CD14-positive monocyte (primary cell): ENCODE results near the gene FOXP1. TPM values are rescaled to one million over a fixed set of nuclear protein-coding genes. Genes with fewer than 3 reads are reported as not detected.

Experiments
- DNase-seq, 3 donors: peaks; one replicate each; pipeline ENCODE4 v3.0.0-alpha.2; 2011 to 2022
- H2AFZ ChIP-seq: 2 replicates; pipeline ENCODE4 v1.6.0; 2012; ENCODE audit warnings: mild to moderate bottlenecking, low read depth, low read length, inconsistent platforms; ENCODE audit not compliant: insufficient read depth, poor library complexity, severe bottlenecking
- H3K27ac ChIP-seq, 2 donors: 1 replicate in 1 of 2; 2 replicates in 1 of 2; pipeline ENCODE4 v1.5.1; 2012 to 2013; ENCODE audit warnings: low read length in 2 of 2, control low read depth in 1 of 2, inconsistent platforms in 1 of 2, low read depth in 1 of 2, mild to moderate bottlenecking in 1 of 2
- H3K27me3 ChIP-seq, 2 donors: one replicate each; pipeline versions ENCODE4 v1.6.0 to v1.6.1; 2011 to 2013; ENCODE audit warnings: low read length in 2 of 2; ENCODE audit not compliant: control insufficient read depth in 2 of 2, insufficient read depth in 2 of 2
- H3K36me3 ChIP-seq, 2 donors: replicated peaks in 1 of 2; 1 replicate in 1 of 2; 2 replicates in 1 of 2; pipeline versions ENCODE4 v1.5.1 to v1.6.1; 2012 to 2013; ENCODE audit warnings: low read length in 2 of 2, control low read depth in 1 of 2, inconsistent platforms in 1 of 2, mild to moderate bottlenecking in 1 of 2; ENCODE audit not compliant: insufficient read depth in 2 of 2, control insufficient read depth in 1 of 2
- H3K4me1 ChIP-seq, 2 donors: 1 replicate in 1 of 2; 2 replicates in 1 of 2; pipeline versions ENCODE4 v1.5.1 to v1.6.1; 2012 to 2013; ENCODE audit warnings: low read length in 2 of 2, control low read depth in 1 of 2, inconsistent platforms in 1 of 2, mild to moderate bottlenecking in 1 of 2, moderate library complexity in 1 of 2; ENCODE audit not compliant: insufficient read depth in 2 of 2, control insufficient read depth in 1 of 2
- H3K4me2 ChIP-seq: replicated peaks from 2 replicates; pipeline ENCODE3; 2012; ENCODE audit warnings: low read length, moderate library complexity, mild to moderate bottlenecking; ENCODE audit not compliant: poor library complexity, severe bottlenecking; ENCODE audit errors: extremely low read depth
- H3K4me3 ChIP-seq, 3 experiments: fragments of 200-600 bp in 1 of 3; sonication (generic) in 1 of 3; replicated peaks in 1 of 3; 1 replicate in 2 of 3; 2 replicates in 1 of 3; pipeline ENCODE4 v1.5.1; 2011 to 2013; ENCODE audit warnings: low read length in 3 of 3, mild to moderate bottlenecking in 3 of 3, control low read depth in 2 of 3, low read depth in 2 of 3, inconsistent platforms in 1 of 3, moderate library complexity in 1 of 3
- H3K79me2 ChIP-seq: 2 replicates; pipeline ENCODE4 v1.6.0; 2012; ENCODE audit warnings: mild to moderate bottlenecking, control low read depth, inconsistent platforms, low read length, moderate library complexity; ENCODE audit not compliant: insufficient read depth
- H3K9ac ChIP-seq: 2 replicates; pipeline ENCODE4 v1.6.0; 2017; ENCODE audit warnings: low read length, mild to moderate bottlenecking; ENCODE audit not compliant: insufficient read depth, poor library complexity, severe bottlenecking
- H3K9me3 ChIP-seq, 2 donors: replicated peaks in 1 of 2; 1 replicate in 1 of 2; 2 replicates in 1 of 2; pipeline versions ENCODE4 v1.5.1 to v1.6.1; 2012 to 2013; ENCODE audit warnings: low read length in 2 of 2, control low read depth in 1 of 2; ENCODE audit not compliant: control insufficient read depth in 1 of 2, insufficient read depth in 1 of 2
- H4K20me1 ChIP-seq: 2 replicates; pipeline ENCODE4 v1.6.0; 2012; ENCODE audit warnings: mild to moderate bottlenecking, low read length, control low read depth, moderate library complexity; ENCODE audit not compliant: insufficient read depth
- H3K27ac Mint-ChIP-seq, 7 donors: one replicate each; pipeline ENCODE4 v1.8.0; 2020; ENCODE audit warnings: mild to moderate bottlenecking in 7 of 7, mixed read lengths in 7 of 7, moderate library complexity in 6 of 7, inconsistent platforms in 2 of 7
- H3K27me3 Mint-ChIP-seq, 3 donors: one replicate each; pipeline ENCODE4 v1.8.0; 2021 to 2022; ENCODE audit warnings: low read depth in 3 of 3, mild to moderate bottlenecking in 3 of 3, mixed read lengths in 3 of 3, moderate library complexity in 3 of 3, inconsistent platforms in 1 of 3
- H3K36me3 Mint-ChIP-seq, 2 donors: one replicate each; pipeline ENCODE4 v1.8.0; 2020; ENCODE audit warnings: mixed read lengths in 2 of 2, inconsistent platforms in 1 of 2, mild to moderate bottlenecking in 1 of 2
- H3K4me1 Mint-ChIP-seq: one replicate; pipeline ENCODE4 v1.8.0; 2020; ENCODE audit warnings: mild to moderate bottlenecking, mixed read lengths
- H3K4me3 Mint-ChIP-seq, 2 donors: one replicate each; pipeline ENCODE4 v1.8.0; 2020; ENCODE audit warnings: mild to moderate bottlenecking in 2 of 2, mixed read lengths in 2 of 2, moderate library complexity in 1 of 2
- H3K9me3 Mint-ChIP-seq, 7 donors: one replicate each; pipeline ENCODE4 v1.8.0; 2020 to 2022; ENCODE audit warnings: mixed read lengths in 7 of 7, mild to moderate bottlenecking in 6 of 7, moderate library complexity in 6 of 7, inconsistent platforms in 2 of 7
- WGBS: methylation state at CpG from one replicate; pipeline ENCODE4 v1.1.5; 2013; ENCODE audit warnings: missing lambda C conversion rate; ENCODE audit not compliant: insufficient coverage; 5-methylcytosine and 5-hydroxymethylcytosine counted together
- intact Hi-C, 2 donors: fragments of 100-400 bp; cut with micrococcal nuclease; formaldehyde crosslinking; loops; one replicate each; pipeline versions ENCODE4 v1.15.0 to v1.15.1; 2023
- polyA plus RNA-seq, 3 donors: library from polyadenylated mRNA; depleted of rRNA in 1 of 3; unstranded in 2 of 3; stranded (reverse) in 1 of 3; fragments of 300-500 nt in 2 of 3; fragments of >200 nt in 1 of 3; fragmentation: Illumina TruSeq in 2 of 3; gene quantifications; 1 replicate in 2 of 3; 2 replicates in 1 of 3; pipeline ENCODE4 v1.2.3, GENCODE V29; 2012 to 2021
- TF ChIP-seq, protein P1 (sequence below): fragments of 200-600 bp; IDR thresholded peaks from one replicate; pipeline ENCODE4 v1.8.0; 2022; ENCODE audit warnings: antibody characterized with exemption, mild to moderate bottlenecking

FOXP1 gene
- polyA plus RNA-seq, 3 donors, result 25.7 to 42.6 (median 27.8) TPM

DNA sequence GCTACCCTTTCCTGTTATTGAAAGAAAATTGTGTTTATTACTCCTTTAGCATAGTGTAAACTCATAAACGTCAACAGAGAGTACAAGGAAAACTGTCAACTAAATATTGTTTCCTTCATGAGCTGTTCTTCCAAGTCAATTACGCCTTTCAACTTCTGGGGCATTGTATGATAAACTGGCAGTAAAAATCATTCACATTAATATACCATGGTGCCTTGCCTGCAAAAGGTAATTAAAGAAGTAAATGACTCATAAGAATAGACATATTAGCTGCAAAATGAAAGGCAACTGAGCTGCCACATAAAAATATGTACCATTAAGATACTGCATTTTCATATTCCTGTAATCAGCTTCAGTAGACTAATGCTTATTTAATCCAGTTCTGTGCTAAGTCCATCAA is 447.3 kb downstream of the FOXP1 start:
- Histone ChIP-seq H3K9ac (no peak overlapping the region), H3K27me3 (no peaks in the 10 kb centered on the region), H3K4me2 (no peak overlapping the region), H2AFZ (no peak overlapping the region), H3K79me2 (no peaks in the 10 kb centered on the region), H3K4me1 (peaks cover 0 to under 1% of the 10 kb centered on the region in 2 donors), H4K20me1 (peaks cover 28% of the 10 kb centered on the region), H3K9me3 (no peaks in the 10 kb centered on the region), H3K36me3 (peaks cover 0 to 4% of the 10 kb centered on the region in 2 donors), H3K27ac (no peak overlapping the region), H3K4me3 (no peak overlapping the region)
- intact Hi-C loops, result no loop called here
- Mint-ChIP-seq H3K4me1 (peaks cover 4% of the 10 kb centered on the region), H3K9me3 (no peaks in the 10 kb centered on the region), H3K27ac (no peak overlapping the region), H3K36me3 (peaks cover 20 to 22% of the 10 kb centered on the region in 2 donors), H3K4me3 (no peak overlapping the region), H3K27me3 (no peaks in the 10 kb centered on the region)
- no peak for DNase-seq
- WGBS, result no CpG with 5 or more reads among the region's 2 CpGs
- TF ChIP-seq, protein P1, sequence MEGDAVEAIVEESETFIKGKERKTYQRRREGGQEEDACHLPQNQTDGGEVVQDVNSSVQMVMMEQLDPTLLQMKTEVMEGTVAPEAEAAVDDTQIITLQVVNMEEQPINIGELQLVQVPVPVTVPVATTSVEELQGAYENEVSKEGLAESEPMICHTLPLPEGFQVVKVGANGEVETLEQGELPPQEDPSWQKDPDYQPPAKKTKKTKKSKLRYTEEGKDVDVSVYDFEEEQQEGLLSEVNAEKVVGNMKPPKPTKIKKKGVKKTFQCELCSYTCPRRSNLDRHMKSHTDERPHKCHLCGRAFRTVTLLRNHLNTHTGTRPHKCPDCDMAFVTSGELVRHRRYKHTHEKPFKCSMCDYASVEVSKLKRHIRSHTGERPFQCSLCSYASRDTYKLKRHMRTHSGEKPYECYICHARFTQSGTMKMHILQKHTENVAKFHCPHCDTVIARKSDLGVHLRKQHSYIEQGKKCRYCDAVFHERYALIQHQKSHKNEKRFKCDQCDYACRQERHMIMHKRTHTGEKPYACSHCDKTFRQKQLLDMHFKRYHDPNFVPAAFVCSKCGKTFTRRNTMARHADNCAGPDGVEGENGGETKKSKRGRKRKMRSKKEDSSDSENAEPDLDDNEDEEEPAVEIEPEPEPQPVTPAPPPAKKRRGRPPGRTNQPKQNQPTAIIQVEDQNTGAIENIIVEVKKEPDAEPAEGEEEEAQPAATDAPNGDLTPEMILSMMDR, result no peak

- Histone ChIP-seq H3K27ac (no peak overlapping the region), H3K4me3 (no peak overlapping the region), H3K9ac (no peak overlapping the region), H3K27me3 (no peaks in the 10 kb centered on the region), H4K20me1 (peaks cover 33% of the 10 kb centered on the region), H3K9me3 (no peaks in the 10 kb centered on the region), H3K79me2 (no peaks in the 10 kb centered on the region), H3K4me2 (no peak overlapping the region), H2AFZ (no peak overlapping the region), H3K4me1 (peaks cover 7 to 8% of the 10 kb centered on the region in 2 donors), H3K36me3 (peaks cover 0 to 4% of the 10 kb centered on the region in 2 donors)
- H3K4me1 Mint-ChIP-seq, result peaks cover 11% of the 10 kb centered on the region
- H3K27me3 Mint-ChIP-seq, result no peaks in the 10 kb centered on the region
- 38% methylated on average over 1 of the region's 8 CpGs for WGBS
- DNase-seq, result no peak
- H3K9me3 Mint-ChIP-seq, result no peaks in the 10 kb centered on the region
- no peak overlapping the region for H3K4me3 Mint-ChIP-seq
- peak overlapping the region in 3 of 7 donors; percentile 18 to 55 (median 40) for H3K27ac Mint-ChIP-seq
- TF ChIP-seq, protein P1, result no peak
- intact Hi-C loops, result no loop called here
- peaks cover 17 to 19% of the 10 kb centered on the region in 2 donors for H3K36me3 Mint-ChIP-seq
Observed at GRCh38 chr3:71135373-71136088, 448.0 kb downstream of the FOXP1 start.
